HCT116 (cell line): ENCODE data around the gene FBXO47.

Source experiments
- ELF1 ChIP-seq: IDR thresholded peaks from 2 replicates; pipeline ENCODE4 v1.6.1; 2012; ENCODE audit warnings: low read depth, borderline replicate concordance
- EZH2 ChIP-seq: fragments of 200-600 bp; sonication (generic); IDR thresholded peaks from 2 replicates; pipeline ENCODE4 v1.6.1; 2017; ENCODE audit warnings: antibody characterized with exemption, mixed run types
- EZH2phosphoT487 ChIP-seq: fragments of 200-600 bp; IDR thresholded peaks from 2 replicates; pipeline ENCODE4 v1.6.1; 2018; ENCODE audit warnings: antibody characterized with exemption, borderline replicate concordance
- POLR2A ChIP-seq: IDR thresholded peaks from 2 replicates; pipeline ENCODE4 v1.7.0; 2011; ENCODE audit warnings: borderline replicate concordance; ENCODE audit not compliant: insufficient read depth, insufficient read length; ENCODE audit errors: extremely low read depth
- YY1 ChIP-seq: IDR thresholded peaks from 2 replicates; pipeline ENCODE4 v1.6.1; 2011; ENCODE audit warnings: low read length, low read depth, moderate library complexity, mild to moderate bottlenecking; ENCODE audit not compliant: insufficient replicate concordance; ENCODE audit errors: extremely low read depth
- TF ChIP-seq, protein P1 (sequence below): IDR thresholded peaks from 2 replicates; pipeline ENCODE4 v1.6.1; 2011; ENCODE audit warnings: mild to moderate bottlenecking, low read length, moderate library complexity; ENCODE audit not compliant: insufficient replicate concordance; ENCODE audit errors: extremely low read depth
- TF ChIP-seq, protein P2 (sequence below), 3 experiments: fragments of 200-600 bp in 1 of 3; sonication (generic) in 1 of 3; IDR thresholded peaks in 2 of 3; conservative IDR thresholded peaks in 1 of 3; 2 replicates each; pipeline ENCODE4 v1.5.1; 2012 to 2017; ENCODE audit warnings: low read depth in 2 of 3, low read length in 2 of 3, antibody characterized with exemption in 1 of 3, borderline replicate concordance in 1 of 3, control low read depth in 1 of 3, mild to moderate bottlenecking in 1 of 3, mixed read lengths in 1 of 3, mixed run types in 1 of 3, moderate library complexity in 1 of 3; ENCODE audit not compliant: insufficient read depth in 1 of 3

DNA sequence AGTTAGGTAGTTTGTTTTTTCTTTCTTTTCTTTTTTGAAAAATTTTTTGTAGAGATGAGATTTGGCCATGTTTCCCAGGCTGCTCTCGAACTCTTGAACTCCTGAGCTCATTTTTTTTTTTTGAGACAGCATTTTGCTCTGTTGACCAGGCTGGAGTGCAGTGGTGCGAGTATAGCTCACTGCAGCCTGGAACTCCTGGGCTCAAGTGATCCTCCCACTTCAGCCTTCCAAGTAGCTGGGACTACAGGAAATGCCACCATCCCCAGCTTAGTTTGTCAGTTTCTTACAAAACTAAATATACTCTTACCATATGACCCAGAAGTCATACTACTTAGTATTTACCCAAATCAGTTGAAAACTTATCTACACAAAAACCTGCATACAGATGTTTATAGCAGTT, 14.4 kb upstream of the FBXO47 start:
- TF ChIP-seq EZH2 (no peak), POLR2A (no peak), ELF1 (no peak), EZH2phosphoT487 (no peak), YY1 (no peak)
- TF ChIP-seq, protein P1, sequence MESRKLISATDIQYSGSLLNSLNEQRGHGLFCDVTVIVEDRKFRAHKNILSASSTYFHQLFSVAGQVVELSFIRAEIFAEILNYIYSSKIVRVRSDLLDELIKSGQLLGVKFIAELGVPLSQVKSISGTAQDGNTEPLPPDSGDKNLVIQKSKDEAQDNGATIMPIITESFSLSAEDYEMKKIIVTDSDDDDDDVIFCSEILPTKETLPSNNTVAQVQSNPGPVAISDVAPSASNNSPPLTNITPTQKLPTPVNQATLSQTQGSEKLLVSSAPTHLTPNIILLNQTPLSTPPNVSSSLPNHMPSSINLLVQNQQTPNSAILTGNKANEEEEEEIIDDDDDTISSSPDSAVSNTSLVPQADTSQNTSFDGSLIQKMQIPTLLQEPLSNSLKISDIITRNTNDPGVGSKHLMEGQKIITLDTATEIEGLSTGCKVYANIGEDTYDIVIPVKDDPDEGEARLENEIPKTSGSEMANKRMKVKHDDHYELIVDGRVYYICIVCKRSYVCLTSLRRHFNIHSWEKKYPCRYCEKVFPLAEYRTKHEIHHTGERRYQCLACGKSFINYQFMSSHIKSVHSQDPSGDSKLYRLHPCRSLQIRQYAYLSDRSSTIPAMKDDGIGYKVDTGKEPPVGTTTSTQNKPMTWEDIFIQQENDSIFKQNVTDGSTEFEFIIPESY = no peak
- TF ChIP-seq, protein P2, sequence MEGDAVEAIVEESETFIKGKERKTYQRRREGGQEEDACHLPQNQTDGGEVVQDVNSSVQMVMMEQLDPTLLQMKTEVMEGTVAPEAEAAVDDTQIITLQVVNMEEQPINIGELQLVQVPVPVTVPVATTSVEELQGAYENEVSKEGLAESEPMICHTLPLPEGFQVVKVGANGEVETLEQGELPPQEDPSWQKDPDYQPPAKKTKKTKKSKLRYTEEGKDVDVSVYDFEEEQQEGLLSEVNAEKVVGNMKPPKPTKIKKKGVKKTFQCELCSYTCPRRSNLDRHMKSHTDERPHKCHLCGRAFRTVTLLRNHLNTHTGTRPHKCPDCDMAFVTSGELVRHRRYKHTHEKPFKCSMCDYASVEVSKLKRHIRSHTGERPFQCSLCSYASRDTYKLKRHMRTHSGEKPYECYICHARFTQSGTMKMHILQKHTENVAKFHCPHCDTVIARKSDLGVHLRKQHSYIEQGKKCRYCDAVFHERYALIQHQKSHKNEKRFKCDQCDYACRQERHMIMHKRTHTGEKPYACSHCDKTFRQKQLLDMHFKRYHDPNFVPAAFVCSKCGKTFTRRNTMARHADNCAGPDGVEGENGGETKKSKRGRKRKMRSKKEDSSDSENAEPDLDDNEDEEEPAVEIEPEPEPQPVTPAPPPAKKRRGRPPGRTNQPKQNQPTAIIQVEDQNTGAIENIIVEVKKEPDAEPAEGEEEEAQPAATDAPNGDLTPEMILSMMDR (IDR thresholded peaks at IDR 0.05 in 2 of 3, conservative IDR thresholded peaks at IDR 0.05 in 1 of 3; ENCODE audit: borderline replicate concordance in 1 of 3, insufficient read depth in 1 of 3, low read depth in 2 of 3, low read length in 2 of 3) = no peak
